GM19463 (cell line): ENCODE data around the gene TMEM178A.
"Not testable (repeated sequence)": the region's sequence is repeated elsewhere in the genome, so short reads cannot be mapped to it uniquely, and the experiment has no call there.

Experiments
- ATAC-seq: cut with Tn5 transposase; IDR thresholded peaks from one replicate; pipeline ENCODE4 v1.9.1; 2021; ENCODE audit warnings: mild to moderate bottlenecking, moderate library complexity; ENCODE audit not compliant: unreplicated experiment

The TMEM178A gene

GRCh38 chr2:39647104-39647765 lies 18.5 kb upstream of the TMEM178A start:
- no peak for ATAC-seq

- no peak for ATAC-seq
These were observed 17.1 kb upstream of the TMEM178A start for GRCh38 chr2:39648580-39648979.

- no peak for ATAC-seq
These were observed 16.2 kb upstream of the TMEM178A start for GRCh38 chr2:39649511-39649910.

GRCh38 chr2:39650468-39650867 lies 15.2 kb upstream of the TMEM178A start:
- ATAC-seq, result no peak

GRCh38 chr2:39656215-39656614 lies 9.5 kb upstream of the TMEM178A start:
- ATAC-seq, result not testable (repeated sequence)

- ATAC-seq, result no peak
These were observed 8.3 kb upstream of the TMEM178A start for GRCh38 chr2:39657287-39657937.

GRCh38 chr2:39658371-39658770 lies 7.3 kb upstream of the TMEM178A start:
- no peak for ATAC-seq

DNA sequence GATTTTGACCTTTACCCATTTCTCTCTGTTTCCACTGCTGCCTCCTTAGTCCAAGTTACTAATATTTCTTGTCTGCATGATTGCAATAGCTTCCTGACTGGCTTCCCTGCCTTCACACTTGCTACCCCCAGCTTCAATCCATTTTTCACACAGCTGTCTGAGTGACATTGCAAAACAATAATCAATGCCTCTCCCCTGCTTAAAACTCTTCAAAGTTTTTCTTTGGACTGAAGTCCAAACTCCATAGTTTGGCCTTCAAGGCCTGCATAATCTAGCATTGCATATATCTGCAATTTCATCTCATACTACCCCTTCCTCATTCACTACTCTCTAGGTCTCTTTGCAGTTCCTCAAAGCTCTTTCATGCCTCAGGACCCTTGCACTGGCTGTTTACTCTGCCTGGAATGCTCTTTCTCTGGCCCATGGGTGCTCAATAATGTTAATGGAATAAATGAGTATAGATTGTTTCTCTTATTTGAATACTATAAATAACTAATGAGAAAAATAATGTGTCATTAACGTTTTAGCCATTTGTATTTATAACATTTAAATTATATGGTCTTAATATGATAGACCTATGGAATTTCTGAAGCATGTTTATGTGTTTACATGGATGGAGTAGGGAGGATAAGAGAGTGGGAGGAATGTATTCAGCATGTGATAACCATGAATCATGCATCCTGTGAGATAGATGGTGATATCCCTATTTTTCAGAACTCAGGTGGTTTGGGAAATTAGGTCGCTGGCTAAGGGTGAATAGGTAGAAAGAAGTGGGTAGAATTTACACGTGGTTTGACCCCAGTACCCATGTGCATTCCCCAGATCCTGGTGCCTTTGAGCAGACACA lies 5.7 kb upstream of the TMEM178A start:
- ATAC-seq, result no peak

- ATAC-seq, result no peak
These were observed 5.0 kb upstream of the TMEM178A start for GRCh38 chr2:39660612-39661236.

GRCh38 chr2:39661826-39662225 lies 3.9 kb upstream of the TMEM178A start:
- ATAC-seq, result no peak

GRCh38 chr2:39663187-39663930 lies 2.4 kb upstream of the TMEM178A start:
- ATAC-seq, result no peak

GRCh38 chr2:39664232-39664887 lies 1.4 kb upstream of the TMEM178A start:
- ATAC-seq, result no peak

GRCh38 chr2:39664888-39665591 lies 677 bp upstream of the TMEM178A start:
- ATAC-seq, result no peak

DNA sequence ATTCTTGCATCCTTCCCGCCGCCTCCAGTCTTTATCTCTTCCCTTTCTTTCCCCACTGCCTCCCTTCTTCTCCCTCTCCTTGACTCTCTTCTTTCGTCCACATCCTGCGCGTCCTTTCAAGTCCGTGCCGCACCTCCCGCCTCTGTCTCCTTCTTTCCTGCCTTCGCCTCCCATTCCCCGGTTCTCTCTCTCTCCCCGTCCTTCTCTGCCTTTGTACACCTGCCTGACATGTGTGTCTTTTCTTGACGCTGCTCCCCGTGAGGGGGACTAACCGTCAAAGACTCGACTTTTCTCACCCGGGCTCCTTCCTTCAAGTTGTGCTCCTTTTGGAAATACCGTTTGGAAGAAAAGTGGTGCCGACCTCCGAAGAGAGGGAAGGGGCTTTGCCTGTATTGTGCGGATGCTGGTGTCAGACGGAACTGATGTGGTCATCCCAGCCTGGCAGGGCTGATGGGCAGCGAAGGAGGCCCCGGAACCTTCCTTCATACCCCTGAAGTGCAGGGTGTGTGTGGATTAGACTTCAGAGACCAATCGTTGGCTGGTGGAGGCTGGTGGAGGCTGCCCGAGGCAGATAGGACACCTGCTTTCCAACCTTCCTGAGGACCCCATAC lies 879 bp downstream of the TMEM178A start:
- no peak for ATAC-seq

DNA sequence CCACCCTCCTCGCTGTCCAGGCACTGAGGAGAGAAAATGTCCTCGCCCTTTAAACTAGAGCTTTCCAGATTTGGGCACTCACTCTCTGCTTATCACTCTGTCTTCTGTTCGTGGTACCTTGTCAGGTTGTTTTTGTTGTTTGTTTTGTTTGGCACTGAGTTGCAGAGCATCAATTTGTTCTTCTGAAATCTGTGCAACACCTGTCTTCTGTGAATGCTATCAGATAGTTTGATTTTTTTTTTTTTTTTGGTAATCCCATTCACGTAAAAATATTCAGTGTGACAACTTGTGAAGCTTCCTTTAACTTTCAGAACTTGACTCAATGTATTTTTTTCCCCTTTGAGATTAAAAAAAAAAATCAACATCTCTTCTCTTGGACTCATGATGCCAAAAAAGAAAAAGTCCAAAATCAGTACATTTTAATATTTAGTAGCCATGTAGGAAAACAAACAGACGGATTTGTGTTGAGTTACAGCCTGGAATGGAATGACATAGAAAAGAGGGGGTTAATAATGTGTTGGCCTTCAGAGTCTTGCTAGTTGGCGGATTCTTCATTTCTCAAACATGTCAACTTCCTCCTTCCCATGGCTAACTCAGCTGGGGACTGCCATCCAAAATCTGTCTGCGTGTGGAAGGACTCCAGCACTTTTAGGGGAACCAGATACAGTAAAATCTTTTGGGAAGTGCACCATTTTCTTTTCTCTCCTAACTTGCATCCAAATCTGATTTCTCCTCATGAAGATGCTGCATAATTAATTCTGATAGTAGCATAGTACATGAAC lies 1.6 kb downstream of the TMEM178A start:
- no peak for ATAC-seq

GRCh38 chr2:39667886-39668276 lies 2.2 kb downstream of the TMEM178A start:
- no peak for ATAC-seq

GRCh38 chr2:39668576-39669080 lies 2.9 kb downstream of the TMEM178A start:
- ATAC-seq, result no peak

GRCh38 chr2:39671604-39672003 lies 5.9 kb downstream of the TMEM178A start:
- ATAC-seq, result no peak
